Nephron progenitor cell (in vitro differentiated cells): ENCODE measurements around the gene STX5.
"Not testable (repeated sequence)": the region's sequence is repeated elsewhere in the genome, so short reads cannot be mapped to it uniquely, and the experiment has no call there.

ENCODE experiments used
- DNase-seq: peaks from one replicate; pipeline ENCODE4 v3.0.0; 2021
- H3K27ac Mint-ChIP-seq: 2 replicates; pipeline ENCODE4 v1.8.0; 2021; ENCODE audit warnings: mild to moderate bottlenecking, moderate library complexity, mixed read lengths
- H3K27me3 Mint-ChIP-seq: 2 replicates; pipeline ENCODE4 v1.8.0; 2021; ENCODE audit warnings: mild to moderate bottlenecking, low read depth, mixed read lengths; ENCODE audit not compliant: poor library complexity
- H3K36me3 Mint-ChIP-seq: 2 replicates; pipeline ENCODE4 v1.8.0; 2021; ENCODE audit warnings: low read depth, mixed read lengths
- H3K4me1 Mint-ChIP-seq: 2 replicates; pipeline ENCODE4 v1.8.0; 2021; ENCODE audit warnings: mixed read lengths
- H3K4me3 Mint-ChIP-seq: 2 replicates; pipeline ENCODE4 v1.8.0; 2021; ENCODE audit warnings: mild to moderate bottlenecking, moderate library complexity, mixed read lengths
- H3K9me3 Mint-ChIP-seq: 2 replicates; pipeline ENCODE4 v1.8.0; 2021; ENCODE audit warnings: mild to moderate bottlenecking, moderate library complexity, mixed read lengths
- CTCF ChIP-seq: fragments of 200-600 bp; sonication (generic); IDR thresholded peaks from 2 replicates; pipeline ENCODE4 v1.5.0; 2021; ENCODE audit warnings: antibody characterized with exemption

The STX5 gene

GRCh38 chr11:62841361-62842170, 9.7 kb upstream of the STX5 start:
- DNase-seq: peak; percentile 81
- peaks cover 8% of the 10 kb centered on the region for H3K36me3 Mint-ChIP-seq
- no peak overlapping the region for H3K27ac Mint-ChIP-seq
- peaks cover 10% of the 10 kb centered on the region for H3K9me3 Mint-ChIP-seq
- TF ChIP-seq CTCF: no peak
- H3K27me3 Mint-ChIP-seq: peaks cover 8% of the 10 kb centered on the region
- H3K4me3 Mint-ChIP-seq: no peak overlapping the region
- peaks cover 27% of the 10 kb centered on the region for H3K4me1 Mint-ChIP-seq

GRCh38 chr11:62840721-62841360, 9.0 kb upstream of the STX5 start:
- Mint-ChIP-seq H3K4me1 (peaks cover 27% of the 10 kb centered on the region), H3K36me3 (peaks cover 11% of the 10 kb centered on the region)
- not testable (repeated sequence) for H3K9me3 Mint-ChIP-seq, H3K27ac Mint-ChIP-seq, H3K27me3 Mint-ChIP-seq, H3K4me3 Mint-ChIP-seq
- peak; percentile 80 for DNase-seq

- peaks cover 4% of the 10 kb centered on the region for H3K9me3 Mint-ChIP-seq
- H3K27me3 Mint-ChIP-seq: peaks cover 5% of the 10 kb centered on the region
- TF ChIP-seq CTCF: no peak
- H3K4me1 Mint-ChIP-seq: peaks cover 27% of the 10 kb centered on the region
- peaks cover 24% of the 10 kb centered on the region for H3K36me3 Mint-ChIP-seq
- peak; percentile 82 for DNase-seq
- no peak within 1 kb of the TSS for H3K27ac Mint-ChIP-seq
- H3K4me3 Mint-ChIP-seq: no peak within 1 kb of the TSS
Observed at GRCh38 chr11:62839050-62839945, 7.4 kb upstream of the STX5 start, which contains the start of gene WDR74. Gene WDR74 (minus strand): TSS chr11:62839590. CDS start chr11:62839570, 20 bp downstream.

- no peak for TF ChIP-seq CTCF
- no peaks in the 10 kb centered on the region for H3K9me3 Mint-ChIP-seq
- H3K27me3 Mint-ChIP-seq: peaks cover 5% of the 10 kb centered on the region
- no peak overlapping the region for H3K4me3 Mint-ChIP-seq
- H3K36me3 Mint-ChIP-seq: peaks cover 30% of the 10 kb centered on the region
- peaks cover 47% of the 10 kb centered on the region for H3K4me1 Mint-ChIP-seq
- peak overlapping the region; percentile 61 for H3K27ac Mint-ChIP-seq
- no peak for DNase-seq
Observed at GRCh38 chr11:62835336-62835735, 3.5 kb upstream of the STX5 start.

GRCh38 chr11:62832336-62833234, 734 bp upstream of the STX5 start, which contains the start of gene TEX54:
Gene TEX54 (minus strand): TSS chr11:62832841.
- H3K9me3 Mint-ChIP-seq: no peaks in the 10 kb centered on the region
- peaks cover 32% of the 10 kb centered on the region for H3K36me3 Mint-ChIP-seq
- H3K4me3 Mint-ChIP-seq: peak within 1 kb of the TSS; percentile 95
- DNase-seq: no peak
- H3K4me1 Mint-ChIP-seq: peaks cover 36% of the 10 kb centered on the region
- H3K27me3 Mint-ChIP-seq: peaks cover 5% of the 10 kb centered on the region
- H3K27ac Mint-ChIP-seq: peak within 1 kb of the TSS; percentile 100
- no peak for TF ChIP-seq CTCF
